Kidney capillary endothelial cell (primary cell): ENCODE data around the gene CELF1.
A peak's percentile ranks its signal among the peaks of the same experiment; 100 is the strongest.
"Not testable (repeated sequence)": the region's sequence is repeated elsewhere in the genome, so short reads cannot be mapped to it uniquely, and the experiment has no call there.

Source experiments
- DNase-seq: peaks from one replicate; pipeline ENCODE4 v3.0.0-alpha.2; 2018; ENCODE audit warnings: low spot score

The CELF1 gene

GRCh38 chr11:47573321-47573720, 20.4 kb upstream of the CELF1 start:
- DNase-seq = no peak

- no peak for DNase-seq
Measured at GRCh38 chr11:47572715-47573255, 19.9 kb upstream of the CELF1 start.

GRCh38 chr11:47571895-47572294, 19.0 kb upstream of the CELF1 start:
- DNase-seq = no peak

- no peak for DNase-seq
Measured at GRCh38 chr11:47571357-47571729, 18.4 kb upstream of the CELF1 start.

GRCh38 chr11:47570651-47571356, 17.9 kb upstream of the CELF1 start:
- no peak for DNase-seq

- DNase-seq = no peak
Measured at GRCh38 chr11:47569646-47570045, 16.7 kb upstream of the CELF1 start.

- DNase-seq = no peak
Measured at GRCh38 chr11:47566149-47566698, 13.3 kb upstream of the CELF1 start.

- peak; percentile 60 for DNase-seq
Measured at GRCh38 chr11:47565340-47566148, 12.6 kb upstream of the CELF1 start, which contains the start of gene PTPMT1. TSS of gene PTPMT1 (plus strand) at chr11:47565599. CDS start at chr11:47565623, 24 bp downstream.

- DNase-seq = no peak
Measured at GRCh38 chr11:47564933-47565339, 12.0 kb upstream of the CELF1 start.

GRCh38 chr11:47564366-47564765, 11.4 kb upstream of the CELF1 start:
- not testable (repeated sequence) for DNase-seq

GRCh38 chr11:47562393-47562792, 9.5 kb upstream of the CELF1 start:
- DNase-seq = not testable (repeated sequence)

GRCh38 chr11:47560426-47560825, 7.5 kb upstream of the CELF1 start:
- no peak for DNase-seq

- DNase-seq = no peak
Measured at GRCh38 chr11:47558695-47559094, 5.8 kb upstream of the CELF1 start.

- not testable (repeated sequence) for DNase-seq
Measured at GRCh38 chr11:47557004-47557403, 4.1 kb upstream of the CELF1 start.

GRCh38 chr11:47553406-47553743, 443 bp upstream of the CELF1 start:
- DNase-seq = no peak

- peak; percentile 44 for DNase-seq
Measured at GRCh38 chr11:47552056-47552565, 821 bp downstream of the CELF1 start.

GRCh38 chr11:47551086-47551485, 1.8 kb downstream of the CELF1 start:
- DNase-seq = no peak

- DNase-seq = no peak
Measured at GRCh38 chr11:47550288-47551047, 2.5 kb downstream of the CELF1 start.

- DNase-seq = not testable (repeated sequence)
Measured at GRCh38 chr11:47546274-47546673, 6.7 kb downstream of the CELF1 start.

- DNase-seq = no peak
Measured at GRCh38 chr11:47545298-47545697, 7.6 kb downstream of the CELF1 start.

- no peak for DNase-seq
Measured at GRCh38 chr11:47541070-47541469, 11.9 kb downstream of the CELF1 start.

GRCh38 chr11:47539681-47540039, 13.3 kb downstream of the CELF1 start:
- DNase-seq = no peak
